PFSK-1 (cell line): ENCODE data around the gene DHX15.

Source experiments
- FOXP2 ChIP-seq: optimal IDR thresholded peaks from 2 replicates; pipeline ENCODE3; 2011; ENCODE audit warnings: borderline replicate concordance, control low read depth, inconsistent platforms; ENCODE audit not compliant: insufficient read depth; ENCODE audit errors: extremely low read length, extremely low read depth
- POLR2AphosphoS5 ChIP-seq: IDR thresholded peaks from 2 replicates; pipeline ENCODE4 v1.6.1; 2012; ENCODE audit warnings: low read depth, mild to moderate bottlenecking, control low read depth, low read length, moderate library complexity
- REST ChIP-seq, 2 experiments: IDR thresholded peaks; 2 replicates each; pipeline versions ENCODE4 v1.6.1 to v1.8.0; 2011 to 2012; ENCODE audit warnings: low read depth in 2 of 2, low read length in 2 of 2, control low read depth in 1 of 2, inconsistent platforms in 1 of 2, mild to moderate bottlenecking in 1 of 2, moderate library complexity in 1 of 2; ENCODE audit not compliant: insufficient read depth in 1 of 2
- SIN3A ChIP-seq: IDR thresholded peaks from 2 replicates; pipeline ENCODE4 v1.6.1; 2012; ENCODE audit warnings: mild to moderate bottlenecking, low read length, moderate library complexity, borderline replicate concordance; ENCODE audit not compliant: insufficient read depth
- TAF1 ChIP-seq: IDR thresholded peaks from 2 replicates; pipeline ENCODE4 v1.6.1; 2012; ENCODE audit warnings: low read length, control low read depth, borderline replicate concordance; ENCODE audit not compliant: insufficient read depth

Gene DHX15

GRCh38 chr4:24573582-24573981, 10.8 kb downstream of the DHX15 start:
- no peak for TF ChIP-seq POLR2AphosphoS5
- no peak for TF ChIP-seq FOXP2
- TF ChIP-seq REST (IDR thresholded peaks at IDR 0.05; ENCODE audit: insufficient read depth in 1 of 2, low read depth in 2 of 2, low read length in 2 of 2) = no peak
- TF ChIP-seq SIN3A = no peak
- TF ChIP-seq TAF1 = no peak

GRCh38 chr4:24570574-24571236, 13.6 kb downstream of the DHX15 start:
- no peak for TF ChIP-seq FOXP2
- no peak for TF ChIP-seq TAF1
- no peak for TF ChIP-seq POLR2AphosphoS5
- TF ChIP-seq REST (IDR thresholded peaks at IDR 0.05; ENCODE audit: insufficient read depth in 1 of 2, low read depth in 2 of 2, low read length in 2 of 2) = no peak
- TF ChIP-seq SIN3A = no peak

- TF ChIP-seq FOXP2 (no peak), REST (IDR thresholded peaks at IDR 0.05; ENCODE audit: insufficient read depth in 1 of 2, low read depth in 2 of 2, low read length in 2 of 2) (no peak), TAF1 (no peak), POLR2AphosphoS5 (no peak), SIN3A (no peak)
Measured at GRCh38 chr4:24570172-24570571, 14.2 kb downstream of the DHX15 start.

GRCh38 chr4:24569662-24570061, 14.7 kb downstream of the DHX15 start:
- TF ChIP-seq REST (IDR thresholded peaks at IDR 0.05; ENCODE audit: insufficient read depth in 1 of 2, low read depth in 2 of 2, low read length in 2 of 2) = no peak
- TF ChIP-seq POLR2AphosphoS5 = no peak
- no peak for TF ChIP-seq SIN3A
- no peak for TF ChIP-seq TAF1
- no peak for TF ChIP-seq FOXP2

GRCh38 chr4:24568425-24568824, 15.9 kb downstream of the DHX15 start:
- no peak for TF ChIP-seq TAF1
- TF ChIP-seq FOXP2 = no peak
- TF ChIP-seq REST (IDR thresholded peaks at IDR 0.05; ENCODE audit: insufficient read depth in 1 of 2, low read depth in 2 of 2, low read length in 2 of 2) = no peak
- no peak for TF ChIP-seq SIN3A
- TF ChIP-seq POLR2AphosphoS5 = no peak
